Upper lobe of right lung (tissue), 1 donor: Measurements from ENCODE around the gene CCDC120. TPM values are rescaled to one million over a fixed set of nuclear protein-coding genes. Genes with fewer than 3 reads are reported as not detected.
A peak's percentile ranks its signal among the peaks of the same experiment; 100 is the strongest.

ENCODE experiments used
- ATAC-seq: fragments of 200-7000 bp; cut with Tn5 transposase; one replicate; pipeline ENCODE4 v1.9.1; 2020; ENCODE audit warnings: mild to moderate bottlenecking, moderate library complexity
- DNase-seq: peaks from one replicate; pipeline ENCODE4 v3.0.0-alpha.2; 2020
- H3K27ac ChIP-seq: fragments of 200-600 bp; one replicate; pipeline ENCODE4 v1.8.0; 2022
- H3K27me3 ChIP-seq: fragments of 200-600 bp; one replicate; pipeline ENCODE4 v1.8.0; 2022; ENCODE audit warnings: mild to moderate bottlenecking
- H3K36me3 ChIP-seq: fragments of 200-600 bp; one replicate; pipeline ENCODE4 v1.8.0; 2022
- H3K4me1 ChIP-seq: fragments of 200-600 bp; one replicate; pipeline ENCODE4 v1.8.0; 2022
- H3K4me3 ChIP-seq: fragments of 200-600 bp; one replicate; pipeline ENCODE4 v1.8.0; 2022; ENCODE audit warnings: mild to moderate bottlenecking
- H3K9me3 ChIP-seq: fragments of 200-600 bp; one replicate; pipeline ENCODE4 v1.8.0; 2022
- intact Hi-C: fragments of 100-400 bp; cut with DNase I; formaldehyde crosslinking; loops from one replicate; pipeline ENCODE4 v1.11.0; 2022
- long read RNA-seq: library from polyadenylated mRNA; unstranded; transcript quantifications from one replicate; pipeline ENCODE4 v2.0.0, GENCODE V29; 2021
- total RNA-seq: library from RNA; stranded (reverse); fragmentation: NEBNext Ultra II Directional; extraction: Animal tissue kit (Norgen Biotek cat#: 25700); gene quantifications from one replicate; pipeline ENCODE4 v1.2.1, GENCODE V29; 2021
- TF ChIP-seq, protein P1 (sequence below): fragments of 200-600 bp; IDR thresholded peaks from one replicate; pipeline ENCODE4 v1.8.0; 2022; ENCODE audit warnings: antibody characterized with exemption
- donor health status: DM: no; HTN: yes; CAD: no; lungs with severe emphysema.

CCDC120 gene, protein sequence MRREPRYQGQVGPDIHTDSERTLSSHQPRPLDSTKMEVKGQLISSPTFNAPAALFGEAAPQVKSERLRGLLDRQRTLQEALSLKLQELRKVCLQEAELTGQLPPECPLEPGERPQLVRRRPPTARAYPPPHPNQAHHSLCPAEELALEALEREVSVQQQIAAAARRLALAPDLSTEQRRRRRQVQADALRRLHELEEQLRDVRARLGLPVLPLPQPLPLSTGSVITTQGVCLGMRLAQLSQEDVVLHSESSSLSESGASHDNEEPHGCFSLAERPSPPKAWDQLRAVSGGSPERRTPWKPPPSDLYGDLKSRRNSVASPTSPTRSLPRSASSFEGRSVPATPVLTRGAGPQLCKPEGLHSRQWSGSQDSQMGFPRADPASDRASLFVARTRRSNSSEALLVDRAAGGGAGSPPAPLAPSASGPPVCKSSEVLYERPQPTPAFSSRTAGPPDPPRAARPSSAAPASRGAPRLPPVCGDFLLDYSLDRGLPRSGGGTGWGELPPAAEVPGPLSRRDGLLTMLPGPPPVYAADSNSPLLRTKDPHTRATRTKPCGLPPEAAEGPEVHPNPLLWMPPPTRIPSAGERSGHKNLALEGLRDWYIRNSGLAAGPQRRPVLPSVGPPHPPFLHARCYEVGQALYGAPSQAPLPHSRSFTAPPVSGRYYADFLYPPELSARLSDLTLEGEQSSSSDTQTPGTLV
- total RNA-seq: 10.8 TPM
- long read RNA-seq, transcript CCDC120-208 (1 exons, 2,953 nt): major isoform, 7 of 9 reads
- long read RNA-seq, partial matches to known transcripts: 1 of 9 reads
- long read RNA-seq, other reads (novel, unspliced or antisense): 1 of 9 reads

DNA sequence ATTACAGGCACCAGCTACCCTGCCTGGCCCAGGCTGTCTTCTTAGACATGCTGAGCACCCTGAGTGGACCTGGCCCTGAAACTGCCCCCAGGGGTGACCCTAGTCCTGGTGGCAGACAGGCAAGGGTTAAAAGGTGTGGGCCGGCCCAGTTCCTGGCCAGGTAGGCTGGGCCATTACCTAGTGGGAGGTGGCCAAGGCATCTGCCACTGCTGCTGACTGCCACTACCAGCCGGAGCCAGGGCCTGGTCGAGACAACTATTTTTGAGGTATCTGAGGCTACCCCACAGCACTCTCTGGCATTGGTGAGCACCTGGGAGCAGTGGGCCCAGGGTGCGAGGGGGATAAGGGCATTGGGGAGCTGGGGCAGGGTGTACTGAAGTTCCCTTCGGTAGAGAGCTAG, at the start of gene CCDC120:
TSS of gene CCDC120 (plus strand) at position 206 of the 400 bp plus-strand sequence. CDS start 3,043 bp downstream, outside the sequence.
- Histone ChIP-seq H3K4me3 (peak within 1 kb of the TSS; percentile 40), H3K4me1 (no peaks in the 10 kb centered on the region), H3K36me3 (no peaks in the 10 kb centered on the region), H3K27ac (peak within 1 kb of the TSS; percentile 58), H3K9me3 (no peaks in the 10 kb centered on the region), H3K27me3 (no peaks in the 10 kb centered on the region)
- intact Hi-C loops: no loop called here
- DNase-seq (peak; percentile 75), ATAC-seq (peak; percentile 91)
- TF ChIP-seq, protein P1, sequence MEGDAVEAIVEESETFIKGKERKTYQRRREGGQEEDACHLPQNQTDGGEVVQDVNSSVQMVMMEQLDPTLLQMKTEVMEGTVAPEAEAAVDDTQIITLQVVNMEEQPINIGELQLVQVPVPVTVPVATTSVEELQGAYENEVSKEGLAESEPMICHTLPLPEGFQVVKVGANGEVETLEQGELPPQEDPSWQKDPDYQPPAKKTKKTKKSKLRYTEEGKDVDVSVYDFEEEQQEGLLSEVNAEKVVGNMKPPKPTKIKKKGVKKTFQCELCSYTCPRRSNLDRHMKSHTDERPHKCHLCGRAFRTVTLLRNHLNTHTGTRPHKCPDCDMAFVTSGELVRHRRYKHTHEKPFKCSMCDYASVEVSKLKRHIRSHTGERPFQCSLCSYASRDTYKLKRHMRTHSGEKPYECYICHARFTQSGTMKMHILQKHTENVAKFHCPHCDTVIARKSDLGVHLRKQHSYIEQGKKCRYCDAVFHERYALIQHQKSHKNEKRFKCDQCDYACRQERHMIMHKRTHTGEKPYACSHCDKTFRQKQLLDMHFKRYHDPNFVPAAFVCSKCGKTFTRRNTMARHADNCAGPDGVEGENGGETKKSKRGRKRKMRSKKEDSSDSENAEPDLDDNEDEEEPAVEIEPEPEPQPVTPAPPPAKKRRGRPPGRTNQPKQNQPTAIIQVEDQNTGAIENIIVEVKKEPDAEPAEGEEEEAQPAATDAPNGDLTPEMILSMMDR: no peak

DNA sequence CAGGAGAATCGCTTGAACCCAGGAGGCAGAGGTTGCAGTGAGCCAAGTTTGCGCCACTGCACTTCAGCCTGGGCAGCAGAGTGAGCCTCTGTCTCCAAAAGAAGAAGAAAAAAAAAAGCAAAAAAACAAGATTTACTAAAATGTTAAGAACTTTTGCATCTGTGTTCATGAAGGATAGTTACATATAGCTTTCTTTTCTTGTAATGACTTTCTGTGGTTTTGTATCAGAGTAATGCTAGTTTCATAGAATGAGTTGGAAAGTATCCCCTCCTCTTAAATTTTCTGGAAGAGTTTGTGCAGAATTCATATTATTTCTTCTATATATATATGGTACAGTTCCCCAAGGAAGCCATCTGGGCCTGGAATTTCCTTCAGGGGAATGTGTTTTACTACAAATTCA, 39.7 kb upstream of the CCDC120 start:
- no peak overlapping the region for H3K4me3 ChIP-seq
- H3K4me1 ChIP-seq: no peaks in the 10 kb centered on the region
- no peaks in the 10 kb centered on the region for H3K27me3 ChIP-seq
- intact Hi-C loops: no loop called here
- DNase-seq (no peak), ATAC-seq (no peak)
- no peaks in the 10 kb centered on the region for H3K36me3 ChIP-seq
- TF ChIP-seq, protein P1: no peak
- no peaks in the 10 kb centered on the region for H3K9me3 ChIP-seq
- H3K27ac ChIP-seq: no peak overlapping the region

DNA sequence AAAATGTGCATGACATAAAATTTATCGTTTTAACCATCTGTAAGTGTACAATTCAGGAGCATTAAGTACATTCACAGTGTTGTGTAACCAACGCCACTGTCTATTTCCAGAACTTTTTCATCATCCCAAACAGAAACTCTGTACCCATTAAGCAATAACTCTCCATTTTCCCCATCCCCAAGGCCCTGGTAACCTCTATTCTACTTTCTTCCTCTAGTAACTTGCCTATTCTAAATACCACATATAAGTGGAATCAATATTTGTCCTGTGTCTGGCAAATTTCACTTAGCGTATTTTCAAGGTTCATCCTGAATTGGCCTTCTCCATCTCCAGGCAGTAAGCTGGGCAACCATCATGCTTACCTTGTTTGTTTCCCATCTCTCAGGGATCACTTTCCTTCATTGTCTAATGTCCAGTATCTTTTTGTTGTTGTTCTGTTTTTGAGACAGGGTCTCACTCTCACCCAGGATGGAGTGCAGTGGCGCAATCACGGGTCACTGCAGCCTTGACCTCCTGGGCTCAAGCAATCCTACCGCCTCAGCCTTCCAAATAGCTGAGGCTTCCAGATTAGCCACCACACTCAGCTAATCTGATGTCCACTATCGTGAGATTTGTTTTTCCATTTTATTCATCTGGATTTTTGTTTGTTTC, 39.1 kb upstream of the CCDC120 start:
- H3K4me1 ChIP-seq: no peaks in the 10 kb centered on the region
- no peaks in the 10 kb centered on the region for H3K36me3 ChIP-seq
- TF ChIP-seq, protein P1: no peak
- no peak overlapping the region for H3K27ac ChIP-seq
- no peak for ATAC-seq
- no peaks in the 10 kb centered on the region for H3K9me3 ChIP-seq
- no peak overlapping the region for H3K4me3 ChIP-seq
- no peaks in the 10 kb centered on the region for H3K27me3 ChIP-seq
- no peak for DNase-seq
- intact Hi-C loops: no loop called here

DNA sequence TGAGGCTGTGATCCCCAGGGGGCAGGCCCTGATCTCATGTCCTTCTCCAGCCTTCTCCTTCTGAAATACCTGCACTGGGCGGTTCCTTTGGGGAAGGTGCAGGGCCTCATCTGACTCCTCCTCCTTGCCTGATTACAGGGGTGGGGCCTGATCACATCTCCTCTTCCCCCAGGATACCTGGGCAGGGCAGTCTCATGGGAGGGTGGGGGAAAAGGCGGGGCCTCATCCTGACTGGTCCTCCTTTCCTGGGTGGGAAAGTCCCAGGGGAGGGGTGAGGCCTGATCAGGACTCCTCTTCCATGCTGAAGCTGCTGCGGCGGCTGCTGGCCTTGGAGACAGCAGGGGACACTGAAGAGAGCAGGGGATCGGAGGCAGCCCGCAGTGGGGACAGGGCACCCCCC, 28.9 kb upstream of the CCDC120 start:
- ATAC-seq: peak; percentile 50
- H3K36me3 ChIP-seq: peaks cover 27% of the 10 kb centered on the region
- H3K4me1 ChIP-seq: no peaks in the 10 kb centered on the region
- no peak for DNase-seq
- TF ChIP-seq, protein P1: no peak
- H3K9me3 ChIP-seq: no peaks in the 10 kb centered on the region
- intact Hi-C loops: no loop called here
- H3K27me3 ChIP-seq: no peaks in the 10 kb centered on the region
- no peak overlapping the region for H3K27ac ChIP-seq
- no peak overlapping the region for H3K4me3 ChIP-seq

DNA sequence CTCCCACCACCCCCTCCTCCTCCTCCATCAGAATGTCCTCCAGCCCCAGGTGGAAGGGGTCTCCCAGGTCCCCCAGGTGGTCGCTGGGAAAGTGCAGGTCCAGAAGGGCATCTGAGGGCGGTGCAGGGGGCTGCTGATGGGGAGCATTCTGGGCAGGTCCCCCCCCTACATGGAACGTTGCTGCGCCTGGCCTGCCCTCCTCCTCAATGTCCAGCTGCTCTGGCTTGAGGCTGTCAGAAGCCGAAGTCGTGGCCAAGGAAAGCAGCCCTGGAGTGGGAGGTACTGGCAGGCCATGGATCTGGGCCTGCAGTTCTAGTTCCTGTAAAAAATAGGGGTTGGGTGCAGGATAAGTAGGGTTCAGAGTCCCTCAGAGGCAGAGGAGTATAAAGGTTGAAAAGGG, 28.5 kb upstream of the CCDC120 start:
- ATAC-seq (no peak), DNase-seq (no peak)
- Histone ChIP-seq H3K4me3 (no peak overlapping the region), H3K9me3 (no peaks in the 10 kb centered on the region), H3K27me3 (no peaks in the 10 kb centered on the region), H3K36me3 (peaks cover 29% of the 10 kb centered on the region), H3K4me1 (no peaks in the 10 kb centered on the region), H3K27ac (no peak overlapping the region)
- TF ChIP-seq, protein P1: no peak
- intact Hi-C loops: no loop called here
